OCI-LY7 (cell line): ENCODE results near the gene NPLOC4. TPM values are rescaled to one million over a fixed set of nuclear protein-coding genes. Genes with fewer than 3 reads are reported as not detected.
A peak's percentile ranks its signal among the peaks of the same experiment; 100 is the strongest.

Experiments used
- BruUV-seq: library from RNA; stranded (reverse); fragments of 400-500 nt; replicated peaks from 2 replicates; lab custom pipeline; 2021; lab: Mats Ljungman, UMichigan
- CTCF ChIA-PET: fragments of 300-600 bp; sonication (Branson Sonifier 250); formaldehyde crosslinking; loops from one replicate; lab custom pipeline; 2022; ENCODE audit warnings: antibody characterized with exemption; ENCODE audit not compliant: unreplicated experiment; lab: Charles Lee
- POLR2A ChIA-PET: fragments of 300-600 bp; sonication (Branson Sonifier 250); formaldehyde crosslinking; loops from one replicate; lab custom pipeline; 2022; ENCODE audit warnings: antibody characterized with exemption; lab: Charles Lee
- DNase-seq: peaks from one replicate; pipeline ENCODE4 v3.0.0-alpha.2; 2015; ENCODE audit warnings: low spot score
- H2AFZ ChIP-seq: fragments of 200-600 bp; sonication (generic), shearing (Covaris generic); 2 replicates; pipeline ENCODE4 v1.6.1; 2014; ENCODE audit warnings: mild to moderate bottlenecking, antibody characterized with exemption, low read length, moderate library complexity
- H3K27ac ChIP-seq: fragments of 200-600 bp; sonication (generic); 2 replicates; pipeline ENCODE4 v1.5.1; 2014; ENCODE audit warnings: mixed run types, low read depth, mild to moderate bottlenecking, moderate library complexity, low read length, inconsistent platforms; ENCODE audit not compliant: poor library complexity, severe bottlenecking
- H3K36me3 ChIP-seq: fragments of 200-600 bp; sonication (generic); 2 replicates; pipeline ENCODE4 v1.6.1; 2014; ENCODE audit warnings: mild to moderate bottlenecking, antibody characterized with exemption, low read length, moderate library complexity, mixed read lengths; ENCODE audit not compliant: insufficient read depth
- H3K4me1 ChIP-seq: fragments of 200-600 bp; sonication (generic); 2 replicates; pipeline ENCODE4 v1.5.1; 2014; ENCODE audit warnings: mild to moderate bottlenecking, low read length; ENCODE audit not compliant: insufficient read depth, poor library complexity, severe bottlenecking
- H3K4me2 ChIP-seq: fragments of 200-600 bp; sonication (generic); 2 replicates; pipeline ENCODE4 v1.6.1; 2014; ENCODE audit warnings: mild to moderate bottlenecking, low read length
- H3K4me3 ChIP-seq: fragments of 200-600 bp; sonication (generic); 2 replicates; pipeline ENCODE4 v1.5.1; 2014; ENCODE audit warnings: mild to moderate bottlenecking, low read depth, low read length; ENCODE audit not compliant: poor library complexity, severe bottlenecking
- H3K79me2 ChIP-seq: fragments of 200-600 bp; sonication (generic); 2 replicates; pipeline ENCODE4 v1.6.1; 2016; ENCODE audit warnings: low read depth, mild to moderate bottlenecking, low read length, moderate library complexity, mixed read lengths; ENCODE audit not compliant: insufficient read depth
- H3K9me2 ChIP-seq: fragments of 200-600 bp; sonication (generic); 2 replicates; pipeline ENCODE4 v1.6.1; 2016; ENCODE audit warnings: mild to moderate bottlenecking, low read length, mixed read lengths; ENCODE audit not compliant: insufficient read depth
- H3K9me3 ChIP-seq: fragments of 200-600 bp; sonication (generic); 2 replicates; pipeline ENCODE4 v1.6.1; 2014; ENCODE audit warnings: mild to moderate bottlenecking, mixed run types, low read length, mixed read lengths
- H4K20me1 ChIP-seq: fragments of 200-600 bp; sonication (generic); 2 replicates; pipeline ENCODE4 v1.6.1; 2014; ENCODE audit warnings: mild to moderate bottlenecking, antibody characterized with exemption, low read length, moderate library complexity, mixed read lengths; ENCODE audit not compliant: insufficient read depth
- EZH2phosphoT487 ChIP-seq: fragments of 200-600 bp; sonication (generic); IDR thresholded peaks from 2 replicates; pipeline ENCODE4 v1.6.1; 2018; ENCODE audit warnings: low read depth, borderline replicate concordance, mild to moderate bottlenecking, mixed run types, antibody characterized with exemption, low read length, moderate library complexity, mixed read lengths
- intact Hi-C: fragments of 100-400 bp; cut with micrococcal nuclease; formaldehyde crosslinking; loops from one replicate; pipeline ENCODE4 v1.10.0; 2022; ENCODE audit not compliant: unreplicated experiment
- total RNA-seq, 2 experiments: library from RNA; depleted of rRNA in 1 of 2; stranded (reverse); fragments of >200 nt in 1 of 2; shearing (Covaris generic) in 1 of 2; gene quantifications; 2 replicates each; pipeline ENCODE4 v1.2.3, GENCODE V29; 2014 to 2022
- TF ChIP-seq, protein P1 (sequence below): fragments of 200-600 bp; sonication (generic); conservative IDR thresholded peaks from 2 replicates; pipeline ENCODE4 v1.5.1; 2014; ENCODE audit warnings: mild to moderate bottlenecking, antibody characterized with exemption, low read length, moderate library complexity, mixed read lengths

The NPLOC4 gene
- total RNA-seq, 2 experiments from 2014 or later, result 69.6 to 118 TPM

DNA sequence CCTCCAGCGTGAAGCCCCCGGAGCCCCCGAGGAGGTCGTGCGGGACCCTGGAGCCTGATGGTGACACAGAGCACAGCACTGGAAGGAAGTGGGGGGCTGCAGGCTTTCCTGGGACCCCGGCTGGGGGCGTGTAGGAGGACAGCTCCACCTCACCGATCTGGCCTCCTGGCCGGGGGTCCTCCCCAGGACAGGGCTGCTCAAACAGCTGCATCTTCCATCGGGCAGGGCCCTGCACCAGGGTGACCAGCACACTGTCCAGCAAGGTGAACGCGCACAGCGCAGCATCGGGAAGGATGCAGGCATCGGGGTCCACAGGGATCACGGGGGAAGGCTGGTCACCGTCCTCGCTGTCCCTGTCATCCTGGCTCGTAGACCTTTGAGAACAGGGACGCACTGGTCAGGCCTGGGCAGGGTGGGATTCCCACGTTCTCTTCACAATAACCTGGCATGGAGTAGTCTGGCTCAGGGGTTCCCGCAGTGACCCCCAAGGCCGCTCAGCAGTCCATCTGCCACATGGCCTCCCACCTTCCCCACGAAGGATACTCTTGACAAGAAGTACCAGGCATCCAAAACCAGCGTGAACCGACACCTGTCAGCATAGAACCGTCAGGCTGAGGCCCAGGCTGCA, 86.0 kb downstream of the NPLOC4 start:
- peak overlapping the region; percentile 88 for H3K4me3 ChIP-seq
- no peak overlapping the region for H2AFZ ChIP-seq
- TF ChIP-seq EZH2phosphoT487, result no peak
- TF ChIP-seq, protein P1, sequence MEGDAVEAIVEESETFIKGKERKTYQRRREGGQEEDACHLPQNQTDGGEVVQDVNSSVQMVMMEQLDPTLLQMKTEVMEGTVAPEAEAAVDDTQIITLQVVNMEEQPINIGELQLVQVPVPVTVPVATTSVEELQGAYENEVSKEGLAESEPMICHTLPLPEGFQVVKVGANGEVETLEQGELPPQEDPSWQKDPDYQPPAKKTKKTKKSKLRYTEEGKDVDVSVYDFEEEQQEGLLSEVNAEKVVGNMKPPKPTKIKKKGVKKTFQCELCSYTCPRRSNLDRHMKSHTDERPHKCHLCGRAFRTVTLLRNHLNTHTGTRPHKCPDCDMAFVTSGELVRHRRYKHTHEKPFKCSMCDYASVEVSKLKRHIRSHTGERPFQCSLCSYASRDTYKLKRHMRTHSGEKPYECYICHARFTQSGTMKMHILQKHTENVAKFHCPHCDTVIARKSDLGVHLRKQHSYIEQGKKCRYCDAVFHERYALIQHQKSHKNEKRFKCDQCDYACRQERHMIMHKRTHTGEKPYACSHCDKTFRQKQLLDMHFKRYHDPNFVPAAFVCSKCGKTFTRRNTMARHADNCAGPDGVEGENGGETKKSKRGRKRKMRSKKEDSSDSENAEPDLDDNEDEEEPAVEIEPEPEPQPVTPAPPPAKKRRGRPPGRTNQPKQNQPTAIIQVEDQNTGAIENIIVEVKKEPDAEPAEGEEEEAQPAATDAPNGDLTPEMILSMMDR, result no peak

DNA sequence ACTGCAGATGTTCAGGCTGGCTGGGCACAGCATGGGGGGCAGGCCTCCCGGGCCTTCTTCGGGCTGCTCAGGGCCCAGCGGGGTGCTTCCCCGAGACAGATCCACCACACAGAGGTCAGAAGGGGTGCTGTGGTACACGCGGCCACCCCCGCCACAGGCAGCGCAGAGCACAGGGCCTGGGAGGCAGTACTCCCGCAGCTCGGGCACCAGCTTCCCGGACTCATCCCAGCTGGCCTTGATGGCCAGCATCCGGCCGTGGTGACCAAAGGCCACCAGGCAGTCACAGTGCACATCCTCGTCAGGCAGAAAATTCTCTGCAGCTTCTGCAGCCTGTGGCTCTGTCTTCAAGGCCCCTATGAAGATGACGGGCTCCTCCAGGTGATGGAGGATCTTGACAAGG, 86.6 kb downstream of the NPLOC4 start:
- Histone ChIP-seq H3K9me3 (no peaks in the 10 kb centered on the region), H3K4me1 (peaks cover 21% of the 10 kb centered on the region), H3K9me2 (no peaks in the 10 kb centered on the region), H3K4me2 (no peak overlapping the region), H3K36me3 (peaks cover 52% of the 10 kb centered on the region), H3K27ac (no peak overlapping the region), H3K4me3 (no peak overlapping the region), H4K20me1 (no peaks in the 10 kb centered on the region), H2AFZ (no peak overlapping the region), H3K79me2 (peaks cover 9% of the 10 kb centered on the region; the same call in 1 of the 2 replicates)
- CTCF ChIA-PET, result no interaction called here
- intact Hi-C loops, result loop anchor here (5.0 kb wide), 1 partner anchor 87 kb away; the partner anchor contains the start of genes NPLOC4 and TSPAN10
- DNase-seq, result no peak
- no TSS peak for BruUV-seq
- TF ChIP-seq EZH2phosphoT487, result no peak
- TF ChIP-seq, protein P1, result no peak
- POLR2A ChIA-PET, result interaction anchor here (2.7 kb wide), 1 partner anchor 32 kb away, joined by 15 read pairs; no protein-coding TSS in a partner anchor

More for the DNA sequence above, 86.0 kb downstream of the NPLOC4 start:
- H3K4me2 ChIP-seq, result peak overlapping the region; percentile 88
- ChIA-PET CTCF (no interaction called here), POLR2A (interaction anchor here (2.7 kb wide), 1 partner anchor 32 kb away, joined by 15 read pairs; no protein-coding TSS in a partner anchor)
- H3K36me3 ChIP-seq, result peaks cover 50% of the 10 kb centered on the region
- BruUV-seq, result no TSS peak
- DNase-seq, result no peak
- no peaks in the 10 kb centered on the region for H4K20me1 ChIP-seq
- H3K4me1 ChIP-seq, result peaks cover 21% of the 10 kb centered on the region
- peaks cover 9% of the 10 kb centered on the region; the same call in 1 of the 2 replicates for H3K79me2 ChIP-seq
- H3K9me3 ChIP-seq, result no peaks in the 10 kb centered on the region
- H3K27ac ChIP-seq, result no peak overlapping the region
- intact Hi-C loops, result loop anchor here (5.0 kb wide), 1 partner anchor 86 kb away; the partner anchor contains the start of genes NPLOC4 and TSPAN10
- H3K9me2 ChIP-seq, result no peaks in the 10 kb centered on the region

DNA sequence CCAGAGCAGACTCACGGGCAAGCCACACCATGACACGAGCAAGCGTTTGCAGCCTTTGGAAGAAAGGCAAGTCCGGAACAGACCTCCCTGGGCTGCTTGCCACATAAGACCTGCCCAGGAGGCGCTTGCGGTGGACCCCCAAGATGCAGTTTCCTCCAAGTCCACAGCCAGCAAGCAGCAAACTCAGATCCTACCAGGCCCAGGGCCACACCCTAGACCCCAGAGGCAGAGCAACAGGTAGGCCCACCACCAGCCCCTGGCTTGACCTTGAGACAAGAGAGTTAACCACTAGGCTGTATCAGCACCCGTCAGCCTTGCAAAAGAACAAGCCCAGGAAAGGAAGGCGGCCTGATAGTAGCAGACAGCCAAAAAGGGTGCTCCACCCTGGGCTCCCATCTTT, 87.1 kb downstream of the NPLOC4 start:
- peaks cover 21% of the 10 kb centered on the region for H3K4me1 ChIP-seq
- no peaks in the 10 kb centered on the region for H4K20me1 ChIP-seq
- H2AFZ ChIP-seq, result no peak overlapping the region
- H3K79me2 ChIP-seq, result peaks cover 9% of the 10 kb centered on the region; the same call in 1 of the 2 replicates
- CTCF ChIA-PET, result no interaction called here
- POLR2A ChIA-PET, result no interaction called here
- H3K36me3 ChIP-seq, result peaks cover 56% of the 10 kb centered on the region
- no peaks in the 10 kb centered on the region for H3K9me2 ChIP-seq
- no peak for TF ChIP-seq EZH2phosphoT487
- TF ChIP-seq, protein P1, result no peak
- H3K27ac ChIP-seq, result no peak overlapping the region
- no peaks in the 10 kb centered on the region for H3K9me3 ChIP-seq
- H3K4me2 ChIP-seq, result no peak overlapping the region
- no peak overlapping the region for H3K4me3 ChIP-seq
- DNase-seq, result no peak
- intact Hi-C loops, result loop anchor here (5.0 kb wide), 1 partner anchor 87 kb away; the partner anchor contains the start of genes NPLOC4 and TSPAN10
- no TSS peak for BruUV-seq
